Measurements from ENCODE around the gene DNAH2. TPM values are rescaled to one million over a fixed set of nuclear protein-coding genes. Genes with fewer than 3 reads are reported as not detected.
A peak's percentile ranks its signal among the peaks of the same experiment; 100 is the strongest.

DNAH2 gene
- total RNA-seq, 4 donors from 2014 or later: under 0.01 to 1.4 (median 0.48) TPM

- intact Hi-C loops (cut with DNase I; ENCODE audit: low total_unique reads): no loop called here
- DNase-seq: no peak
- Histone ChIP-seq H3K36me3 (no peaks in the 10 kb centered on the region), H3K9me3 (no peaks in the 10 kb centered on the region), H3K27me3 (no peaks in the 10 kb centered on the region), H3K27ac (peak overlapping the region; percentile 15 to 71), H3K4me3 (peak overlapping the region; percentile 45 to 70), H3K4me1 (peaks cover 0 to 3% of the 10 kb centered on the region in 2 donors)
- no peak for TF ChIP-seq CTCF (IDR thresholded peaks at IDR 0.05)
- TF ChIP-seq POLR2A (IDR thresholded peaks at IDR 0.05): no peak
Measured at GRCh38 chr17:7717756-7718350, 309 bp downstream of the DNAH2 start.

GRCh38 chr17:7719661-7720060 lies 2.1 kb downstream of the DNAH2 start:
- no peak for DNase-seq
- Histone ChIP-seq H3K9me3 (no peaks in the 10 kb centered on the region), H3K27me3 (no peaks in the 10 kb centered on the region), H3K4me3 (no peak overlapping the region), H3K27ac (no peak overlapping the region), H3K36me3 (no peaks in the 10 kb centered on the region), H3K4me1 (peaks cover 0 to 3% of the 10 kb centered on the region in 2 donors)
- no peak for TF ChIP-seq CTCF (IDR thresholded peaks at IDR 0.05)
- no peak for TF ChIP-seq POLR2A (IDR thresholded peaks at IDR 0.05)
- intact Hi-C loops (cut with DNase I; ENCODE audit: low total_unique reads): no loop called here

- H3K27me3 ChIP-seq: no peaks in the 10 kb centered on the region
- no peak overlapping the region for H3K27ac ChIP-seq
- intact Hi-C loops (cut with DNase I; ENCODE audit: low total_unique reads): no loop called here
- H3K9me3 ChIP-seq: no peaks in the 10 kb centered on the region
- DNase-seq: no peak
- H3K4me3 ChIP-seq: no peak overlapping the region
- H3K4me1 ChIP-seq: peaks cover 0 to 3% of the 10 kb centered on the region in 2 donors
- TF ChIP-seq CTCF (IDR thresholded peaks at IDR 0.05) (no peak), POLR2A (IDR thresholded peaks at IDR 0.05) (no peak)
- no peaks in the 10 kb centered on the region for H3K36me3 ChIP-seq
Measured at GRCh38 chr17:7720125-7720524, 2.6 kb downstream of the DNAH2 start.

GRCh38 chr17:7721612-7722011 lies 4.1 kb downstream of the DNAH2 start:
- no peak for TF ChIP-seq CTCF (IDR thresholded peaks at IDR 0.05)
- no peak for TF ChIP-seq POLR2A (IDR thresholded peaks at IDR 0.05)
- DNase-seq: no peak
- intact Hi-C loops (cut with DNase I; ENCODE audit: low total_unique reads): no loop called here

GRCh38 chr17:7727886-7728285 lies 10.3 kb downstream of the DNAH2 start:
- Histone ChIP-seq H3K27ac (no peak overlapping the region), H3K9me3 (no peaks in the 10 kb centered on the region), H3K4me1 (no peaks in the 10 kb centered on the region), H3K36me3 (no peaks in the 10 kb centered on the region), H3K4me3 (no peak overlapping the region), H3K27me3 (no peaks in the 10 kb centered on the region)
- intact Hi-C loops (cut with DNase I; ENCODE audit: low total_unique reads): no loop called here
- no peak for DNase-seq
- TF ChIP-seq POLR2A (IDR thresholded peaks at IDR 0.05) (no peak), CTCF (IDR thresholded peaks at IDR 0.05) (no peak)

More at GRCh38 chr17:7721612-7722011, 4.1 kb downstream of the DNAH2 start:
- Histone ChIP-seq H3K27ac (no peak overlapping the region), H3K27me3 (no peaks in the 10 kb centered on the region), H3K4me1 (peaks cover 0 to under 1% of the 10 kb centered on the region in 2 donors), H3K4me3 (no peak overlapping the region), H3K36me3 (no peaks in the 10 kb centered on the region), H3K9me3 (no peaks in the 10 kb centered on the region)
